ENCODE results near the gene IMMP2L. TPM values are rescaled to one million over a fixed set of nuclear protein-coding genes. Genes with fewer than 3 reads are reported as not detected.

IMMP2L gene
- total and polyA plus RNA-seq, 2 of the 8 experiments (the other 6 are each of a cell fraction or from before 2014, with no cell fraction given), result 2.3 to 10.1 TPM

GRCh38 chr7:111159426-111159825 is 402.9 kb downstream of the IMMP2L start:
- no peak overlapping the region for H3K56ac ChIP-seq (replicated peaks; ENCODE audit: insufficient read length, low read depth, low read length)
- no peak overlapping the region for H3K18ac ChIP-seq (ENCODE audit: extremely low read depth, low read length)
- POLR2A ChIA-PET (ENCODE audit: partially characterized antibody), result no interaction called here
- TF ChIP-seq BRCA1 (IDR thresholded peaks at IDR 0.05; ENCODE audit: low read depth, low read length) (no peak), SP2 (IDR thresholded peaks at IDR 0.05; ENCODE audit: low read length) (no peak), BCL11A (IDR thresholded peaks at IDR 0.05; ENCODE audit: low read depth in 2 of 2, low read length in 2 of 2) (no peak), NRF1 (IDR thresholded peaks at IDR 0.05; ENCODE audit: low read depth, low read length) (no peak), SIN3A (conservative IDR thresholded peaks at IDR 0.05 in 1 of 2, IDR thresholded peaks at IDR 0.05 in 1 of 2; ENCODE audit: low read depth in 1 of 2, low read length in 2 of 2) (no peak), RBBP5 (IDR thresholded peaks at IDR 0.05; ENCODE audit: borderline replicate concordance, low read depth, low read length) (no peak), RNF2 (IDR thresholded peaks at IDR 0.05; ENCODE audit: borderline replicate concordance, low read depth, low read length, missing control alignments, poor library complexity, severe bottlenecking) (no peak), SP4 (IDR thresholded peaks at IDR 0.05; ENCODE audit: low read length) (no peak), RFX5 (IDR thresholded peaks at IDR 0.05; ENCODE audit: borderline replicate concordance, low read depth, low read length) (no peak), NANOG (IDR thresholded peaks at IDR 0.05; ENCODE audit: insufficient read depth, low read depth, low read length, poor library complexity, severe bottlenecking) (no peak), POLR2A (IDR thresholded peaks at IDR 0.05; ENCODE audit: control extremely low read depth in 1 of 2, low read depth in 2 of 2, low read length in 2 of 2) (no peak), JUND (IDR thresholded peaks at IDR 0.05; ENCODE audit: low read length) (no peak), EZH2 (IDR thresholded peaks at IDR 0.05; ENCODE audit: low read depth, low read length, severe bottlenecking) (no peak), CREB1 (IDR thresholded peaks at IDR 0.05) (no peak), TCF12 (IDR thresholded peaks at IDR 0.05; ENCODE audit: low read depth, low read length) (no peak), JUN (IDR thresholded peaks at IDR 0.05; ENCODE audit: low read depth, low read length) (no peak), CEBPB (IDR thresholded peaks at IDR 0.05; ENCODE audit: low read depth, low read length) (no peak)

More at GRCh38 chr7:111159426-111159825, 402.9 kb downstream of the IMMP2L start:
- H3K4me2 ChIP-seq (ENCODE audit: insufficient read depth in 1 of 2, low read depth in 2 of 2, low read length in 2 of 2), result no peak overlapping the region
- no peak overlapping the region for H4K8ac ChIP-seq (ENCODE audit: extremely low read depth, insufficient read depth, low read length)
- H3K23me2 ChIP-seq (ENCODE audit: low read depth, low read length), result no peaks in the 10 kb centered on the region; the same call in 1 of the 2 replicates
- no peak overlapping the region for H2BK12ac ChIP-seq (ENCODE audit: low read depth, low read length)
- FAIRE-seq (no peak), DNase-seq (ENCODE audit: low read depth in 1 of 2, low spot score in 2 of 2) (no peak)
- no peaks in the 10 kb centered on the region for H3K27me3 ChIP-seq (replicated peaks in 1 of 4; ENCODE audit: control insufficient read depth in 3 of 4, extremely low read depth in 1 of 4, insufficient read depth in 3 of 4, low read length in 3 of 4)
- H3K9me3 ChIP-seq (ENCODE audit: insufficient read depth in 2 of 2, low read depth in 1 of 2, low read length in 1 of 2), result no peaks in the 10 kb centered on the region
- no peak overlapping the region for H2BK120ac ChIP-seq (replicated peaks; ENCODE audit: low read depth, low read length)
- no peaks in the 10 kb centered on the region for H3K79me2 ChIP-seq (ENCODE audit: control insufficient read depth in 1 of 2, insufficient read depth in 2 of 2, low read length in 2 of 2)
- H3K79me1 ChIP-seq (ENCODE audit: low read depth, low read length), result no peaks in the 10 kb centered on the region
- H2BK5ac ChIP-seq (ENCODE audit: low read depth, low read length), result no peak overlapping the region
- H2BK20ac ChIP-seq (ENCODE audit: low read length), result no peak overlapping the region
- no peak overlapping the region for H4K5ac ChIP-seq (ENCODE audit: insufficient read length, low read depth, low read length)
- no peak overlapping the region for H3K14ac ChIP-seq (ENCODE audit: insufficient read length)
- no peak overlapping the region for H4K91ac ChIP-seq (replicated peaks; ENCODE audit: insufficient read length, low read length)
- no peaks in the 10 kb centered on the region for H3K4me1 ChIP-seq (replicated peaks in 1 of 4; ENCODE audit: control insufficient read depth in 3 of 4, insufficient read depth in 4 of 4, low read length in 3 of 4)
- H4K20me1 ChIP-seq (replicated peaks in 1 of 2; ENCODE audit: control insufficient read depth in 1 of 2, insufficient read depth in 2 of 2, low read length in 2 of 2), result no peaks in the 10 kb centered on the region
- H3K4me3 ChIP-seq (ENCODE audit: extremely low read depth in 1 of 4, insufficient read depth in 2 of 4, low read depth in 3 of 4, low read length in 4 of 4), result no peak overlapping the region
- CTCF ChIA-PET (ENCODE audit: partially characterized antibody), result interaction anchor here (0.9 kb wide), 1 partner anchor 62 kb away, joined by 3 read pairs; no protein-coding TSS in a partner anchor
- H2BK15ac ChIP-seq (ENCODE audit: low read length), result no peak overlapping the region
- no peak overlapping the region for H3K23ac ChIP-seq (ENCODE audit: insufficient read length)
- no peak overlapping the region for H2AFZ ChIP-seq (ENCODE audit: low read length)
- no peak overlapping the region for H3K9ac ChIP-seq (replicated peaks in 1 of 4; ENCODE audit: extremely low read depth in 1 of 4, low read depth in 3 of 4, low read length in 3 of 4)
- H3K27ac ChIP-seq (ENCODE audit: low read depth, low read length), result no peak overlapping the region
- H3K4ac ChIP-seq (replicated peaks; ENCODE audit: insufficient read length, low read depth, low read length), result no peak overlapping the region
- H3K36me3 ChIP-seq (ENCODE audit: control insufficient read depth in 2 of 4, insufficient read depth in 4 of 4, low read length in 3 of 4), result no peaks in the 10 kb centered on the region
- H2AK5ac ChIP-seq (ENCODE audit: low read depth, low read length), result no peak overlapping the region

Data from H1 (cell line).